H9 (cell line): ENCODE results near the gene POLR1D. TPM values are rescaled to one million over a fixed set of nuclear protein-coding genes. Genes with fewer than 3 reads are reported as not detected.

Experiments used
- DNase-seq: peaks from one replicate; pipeline ENCODE4 v3.0.0-alpha.2; 2017
- H2AFZ ChIP-seq: one replicate; pipeline ENCODE4 v1.6.1; 2013; ENCODE audit warnings: mild to moderate bottlenecking, low read length, control low read depth, moderate library complexity
- H2AK5ac ChIP-seq: 2 replicates; pipeline ENCODE4 v1.6.1; 2013; ENCODE audit warnings: low read length, control low read depth, mixed read lengths; ENCODE audit not compliant: insufficient read length
- H2BK120ac ChIP-seq: one replicate; pipeline ENCODE4 v1.6.1; 2013; ENCODE audit warnings: low read depth, mild to moderate bottlenecking, low read length, control low read depth, inconsistent platforms; ENCODE audit not compliant: poor library complexity, severe bottlenecking
- H2BK12ac ChIP-seq: 2 replicates; pipeline ENCODE4 v1.6.1; 2013; ENCODE audit warnings: low read length, control low read depth, mixed read lengths, low read depth; ENCODE audit not compliant: insufficient read length
- H2BK15ac ChIP-seq: 2 replicates; pipeline ENCODE4 v1.6.1; 2013; ENCODE audit warnings: low read depth, low read length, control low read depth
- H2BK20ac ChIP-seq: one replicate; pipeline ENCODE4 v1.6.1; 2013; ENCODE audit warnings: low read depth, mild to moderate bottlenecking, low read length, control low read depth, inconsistent platforms; ENCODE audit not compliant: poor library complexity, severe bottlenecking
- H2BK5ac ChIP-seq: 2 replicates; pipeline ENCODE4 v1.6.1; 2013; ENCODE audit warnings: low read length, control low read depth, mixed read lengths; ENCODE audit not compliant: insufficient read length
- H3K14ac ChIP-seq: 2 replicates; pipeline ENCODE4 v1.6.1; 2013; ENCODE audit warnings: low read length, control low read depth; ENCODE audit not compliant: insufficient read depth
- H3K18ac ChIP-seq: 2 replicates; pipeline ENCODE4 v1.6.1; 2013; ENCODE audit warnings: low read depth, mild to moderate bottlenecking, mixed read lengths, low read length, control low read depth; ENCODE audit not compliant: insufficient read length
- H3K23ac ChIP-seq: 2 replicates; pipeline ENCODE4 v1.6.1; 2013; ENCODE audit warnings: low read length, control low read depth, mixed read lengths, low read depth; ENCODE audit not compliant: insufficient read length
- H3K23me2 ChIP-seq: 2 replicates; pipeline ENCODE4 v1.6.1; 2013; ENCODE audit warnings: low read depth, mild to moderate bottlenecking, mixed read lengths, low read length, control low read depth; ENCODE audit not compliant: insufficient read length, poor library complexity, severe bottlenecking
- H3K27ac ChIP-seq: 2 replicates; pipeline ENCODE4 v1.5.1; 2013; ENCODE audit warnings: low read length, control low read depth, mixed read lengths, low read depth; ENCODE audit not compliant: insufficient read length
- H3K27me3 ChIP-seq: 2 replicates; pipeline ENCODE4 v1.6.1; 2013; ENCODE audit warnings: low read length, control low read depth, inconsistent platforms; ENCODE audit not compliant: insufficient read depth
- H3K4ac ChIP-seq: 2 replicates; pipeline ENCODE4 v1.6.1; 2013; ENCODE audit warnings: low read depth, mild to moderate bottlenecking, control low read depth, inconsistent platforms, low read length, moderate library complexity
- H3K4me1 ChIP-seq: 2 replicates; pipeline ENCODE4 v1.6.1; 2013; ENCODE audit warnings: low read length, control low read depth, inconsistent platforms; ENCODE audit not compliant: insufficient read depth
- H3K4me2 ChIP-seq: 2 replicates; pipeline ENCODE4 v1.6.1; 2013; ENCODE audit warnings: low read length, control low read depth, mixed read lengths; ENCODE audit not compliant: insufficient read length, insufficient read depth
- H3K56ac ChIP-seq: 2 replicates; pipeline ENCODE4 v1.6.1; 2013; ENCODE audit warnings: low read depth, mild to moderate bottlenecking, mixed read lengths, low read length, control low read depth; ENCODE audit not compliant: insufficient read length
- H3K79me1 ChIP-seq: 2 replicates; pipeline ENCODE4 v1.6.1; 2013; ENCODE audit warnings: low read depth, mild to moderate bottlenecking, moderate library complexity, low read length, control low read depth, inconsistent platforms; ENCODE audit not compliant: insufficient read depth, poor library complexity, severe bottlenecking
- H3K79me2 ChIP-seq: 2 replicates; pipeline ENCODE4 v1.6.1; 2013; ENCODE audit warnings: low read length, control low read depth, inconsistent platforms; ENCODE audit not compliant: insufficient read depth
- H3K9ac ChIP-seq: 2 replicates; pipeline ENCODE4 v1.6.1; 2013; ENCODE audit warnings: low read length, control low read depth, mixed read lengths; ENCODE audit not compliant: insufficient read length; ENCODE audit errors: extremely low read depth
- H3K9me3 ChIP-seq: one replicate; pipeline ENCODE4 v1.6.1; 2013; ENCODE audit warnings: low read depth, low read length, inconsistent platforms; ENCODE audit not compliant: control insufficient read depth
- H3T11ph ChIP-seq: one replicate; pipeline ENCODE4 v1.6.1; 2013; ENCODE audit warnings: mild to moderate bottlenecking, low read length, control low read depth, inconsistent platforms
- H4K20me1 ChIP-seq: one replicate; pipeline ENCODE4 v1.6.1; 2013; ENCODE audit not compliant: control insufficient read depth, insufficient read length, insufficient read depth
- H4K5ac ChIP-seq: 2 replicates; pipeline ENCODE4 v1.6.1; 2013; ENCODE audit warnings: low read depth, mild to moderate bottlenecking, mixed read lengths, low read length, control low read depth; ENCODE audit not compliant: insufficient read length
- H4K8ac ChIP-seq: replicated peaks from 2 replicates; pipeline ENCODE4 v1.6.1; 2013; ENCODE audit warnings: low read length, control low read depth, mixed read lengths, low read depth; ENCODE audit not compliant: insufficient read length
- H4K91ac ChIP-seq: 2 replicates; pipeline ENCODE4 v1.6.1; 2013; ENCODE audit warnings: low read depth, mild to moderate bottlenecking, moderate library complexity, mixed read lengths, low read length, control low read depth; ENCODE audit not compliant: insufficient read length
- H3K27ac Mint-ChIP-seq, 3 experiments: 2 replicates in 2 of 3; 3 replicates in 1 of 3; pipeline ENCODE4 v1.8.0; 2020 to 2021; ENCODE audit warnings: mixed read lengths in 3 of 3, mild to moderate bottlenecking in 1 of 3, moderate library complexity in 1 of 3
- H3K27me3 Mint-ChIP-seq: 2 replicates; pipeline ENCODE4 v1.8.0; 2021; ENCODE audit warnings: low read depth, mild to moderate bottlenecking, moderate library complexity, mixed read lengths
- H3K36me3 Mint-ChIP-seq, 3 experiments: 2 replicates in 2 of 3; 3 replicates in 1 of 3; pipeline ENCODE4 v1.8.0; 2020 to 2021; ENCODE audit warnings: low read depth in 3 of 3, mixed read lengths in 3 of 3; ENCODE audit not compliant: insufficient read depth in 1 of 3
- H3K4me1 Mint-ChIP-seq, 2 experiments: 2 replicates each; pipeline ENCODE4 v1.8.0; 2020; ENCODE audit warnings: mixed read lengths in 2 of 2
- H3K4me3 Mint-ChIP-seq, 2 experiments: 2 replicates in 1 of 2; 3 replicates in 1 of 2; pipeline ENCODE4 v1.8.0; 2020 to 2021; ENCODE audit warnings: mild to moderate bottlenecking in 2 of 2, mixed read lengths in 2 of 2, moderate library complexity in 1 of 2
- H3K9me3 Mint-ChIP-seq, 2 experiments: 2 replicates in 1 of 2; 3 replicates in 1 of 2; pipeline ENCODE4 v1.8.0; 2020; ENCODE audit warnings: mild to moderate bottlenecking in 2 of 2, mixed read lengths in 2 of 2, moderate library complexity in 1 of 2
- WGBS: extraction: QIAGEN DNeasy Blood & Tissue Kit; methylation state at CpG from one replicate; pipeline ENCODE4 v1.1.7; 2013; ENCODE audit warnings: missing lambda C conversion rate, low lambda C conversion rate, mixed read lengths; ENCODE audit not compliant: insufficient read length; ENCODE audit errors: extremely low coverage; 5-methylcytosine and 5-hydroxymethylcytosine counted together
- total RNA-seq: library from RNA; stranded (reverse); gene quantifications from 2 replicates; pipeline ENCODE4 v1.2.1, GENCODE V29; 2021
- TF ChIP-seq, protein P1 (sequence below): fragments of 200-600 bp; sonication (generic); conservative IDR thresholded peaks from 3 replicates; pipeline ENCODE4 v1.8.0; 2021; ENCODE audit warnings: antibody characterized with exemption, mild to moderate bottlenecking

POLR1D gene
- total RNA-seq, 1 experiment from 2014 or later = 167 TPM

DNA sequence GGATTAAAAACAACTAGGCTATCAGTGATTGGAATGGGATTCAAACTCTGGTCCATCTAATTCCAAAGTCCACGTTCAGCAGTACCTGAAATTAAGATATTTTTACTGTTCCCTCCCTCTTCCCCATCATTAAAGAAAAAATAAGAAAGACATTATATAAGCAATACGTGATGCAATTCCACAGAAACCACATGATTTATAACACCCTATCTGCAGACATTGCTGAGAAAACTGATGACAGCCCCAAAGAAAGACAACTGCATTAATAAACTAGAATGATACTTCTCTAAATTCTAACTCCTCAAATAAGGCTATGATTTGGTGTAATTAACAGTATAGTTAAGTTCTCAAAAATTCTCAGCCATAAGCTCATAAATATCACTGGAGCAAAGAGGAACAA, 20.5 kb upstream of the POLR1D start:
- no peak overlapping the region for H3K23ac ChIP-seq
- no peak overlapping the region for H3K14ac ChIP-seq
- no CpG with 5 or more reads among the region's 2 CpGs for WGBS
- H2BK15ac ChIP-seq = no peak overlapping the region
- Mint-ChIP-seq H3K27me3 (no peaks in the 10 kb centered on the region), H3K36me3 (no peaks in the 10 kb centered on the region), H3K4me1 (peaks cover 30 to 31% of the 10 kb centered on the region in 2 experiments), H3K4me3 (no peak overlapping the region), H3K9me3 (no peaks in the 10 kb centered on the region), H3K27ac (no peak overlapping the region)
- H4K20me1 ChIP-seq = no peaks in the 10 kb centered on the region
- H3K23me2 ChIP-seq = no peaks in the 10 kb centered on the region
- H3T11ph ChIP-seq = no peak overlapping the region
- H3K27me3 ChIP-seq = no peaks in the 10 kb centered on the region
- no peak overlapping the region for H3K27ac ChIP-seq
- H3K4ac ChIP-seq = no peak overlapping the region
- H3K4me1 ChIP-seq = peaks cover 5% of the 10 kb centered on the region; the same call in 1 of the 2 replicates
- H3K9ac ChIP-seq = no peak overlapping the region
- H3K18ac ChIP-seq = no peak overlapping the region
- H4K8ac ChIP-seq = no peak overlapping the region
- H3K79me2 ChIP-seq = peaks cover 2% of the 10 kb centered on the region; the same call in 1 of the 2 replicates
- no peak overlapping the region for H2BK120ac ChIP-seq
- H2BK12ac ChIP-seq = no peak overlapping the region
- TF ChIP-seq, protein P1, sequence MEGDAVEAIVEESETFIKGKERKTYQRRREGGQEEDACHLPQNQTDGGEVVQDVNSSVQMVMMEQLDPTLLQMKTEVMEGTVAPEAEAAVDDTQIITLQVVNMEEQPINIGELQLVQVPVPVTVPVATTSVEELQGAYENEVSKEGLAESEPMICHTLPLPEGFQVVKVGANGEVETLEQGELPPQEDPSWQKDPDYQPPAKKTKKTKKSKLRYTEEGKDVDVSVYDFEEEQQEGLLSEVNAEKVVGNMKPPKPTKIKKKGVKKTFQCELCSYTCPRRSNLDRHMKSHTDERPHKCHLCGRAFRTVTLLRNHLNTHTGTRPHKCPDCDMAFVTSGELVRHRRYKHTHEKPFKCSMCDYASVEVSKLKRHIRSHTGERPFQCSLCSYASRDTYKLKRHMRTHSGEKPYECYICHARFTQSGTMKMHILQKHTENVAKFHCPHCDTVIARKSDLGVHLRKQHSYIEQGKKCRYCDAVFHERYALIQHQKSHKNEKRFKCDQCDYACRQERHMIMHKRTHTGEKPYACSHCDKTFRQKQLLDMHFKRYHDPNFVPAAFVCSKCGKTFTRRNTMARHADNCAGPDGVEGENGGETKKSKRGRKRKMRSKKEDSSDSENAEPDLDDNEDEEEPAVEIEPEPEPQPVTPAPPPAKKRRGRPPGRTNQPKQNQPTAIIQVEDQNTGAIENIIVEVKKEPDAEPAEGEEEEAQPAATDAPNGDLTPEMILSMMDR = no peak
- H3K79me1 ChIP-seq = peaks cover 3% of the 10 kb centered on the region
- H3K9me3 ChIP-seq = no peaks in the 10 kb centered on the region
- H4K91ac ChIP-seq = no peak overlapping the region
- H3K56ac ChIP-seq = no peak overlapping the region
- H2BK5ac ChIP-seq = no peak overlapping the region
- no peak overlapping the region for H3K4me2 ChIP-seq
- no peak for DNase-seq
- H2AK5ac ChIP-seq = no peak overlapping the region
- H2BK20ac ChIP-seq = no peak overlapping the region
- no peak overlapping the region for H2AFZ ChIP-seq
- H4K5ac ChIP-seq = no peak overlapping the region
